ENCODE results near the gene CNTNAP2.

CNTNAP2 gene

GRCh38 chr7:148079206-148080080, 1962.8 kb downstream of the CNTNAP2 start:
- DNase-seq, result no peak

- no peak for DNase-seq
Observed at GRCh38 chr7:148083448-148083847, 1966.8 kb downstream of the CNTNAP2 start.

DNA sequence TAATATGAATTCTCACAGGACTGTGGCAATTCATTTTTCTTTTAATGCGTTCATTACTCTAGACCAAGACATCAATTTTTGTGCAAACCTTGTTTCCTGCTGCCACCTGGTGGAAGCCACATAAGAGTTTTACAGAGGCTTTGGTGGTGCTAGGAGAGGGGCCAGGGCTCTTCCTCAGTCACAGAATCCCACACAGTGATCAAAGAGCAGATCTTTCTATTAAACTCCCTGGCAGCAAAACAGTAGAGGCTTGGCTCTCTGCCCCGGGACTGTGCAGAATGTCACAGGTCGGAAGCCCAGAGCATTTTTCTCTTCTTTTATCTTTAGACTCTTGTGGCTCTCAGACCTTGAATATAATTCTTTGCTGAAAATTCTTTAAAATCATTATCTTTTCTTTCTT, 1967.5 kb downstream of the CNTNAP2 start:
- DNase-seq, result no peak

GRCh38 chr7:148091882-148092281, 1975.3 kb downstream of the CNTNAP2 start:
- DNase-seq, result no peak

- DNase-seq, result no peak
Observed at GRCh38 chr7:148093375-148094166, 1977.0 kb downstream of the CNTNAP2 start.

- DNase-seq, result no peak
Observed at GRCh38 chr7:148095066-148095465, 1978.5 kb downstream of the CNTNAP2 start.

- no peak for DNase-seq
Observed at GRCh38 chr7:148104136-148104716, 1987.6 kb downstream of the CNTNAP2 start.

DNA sequence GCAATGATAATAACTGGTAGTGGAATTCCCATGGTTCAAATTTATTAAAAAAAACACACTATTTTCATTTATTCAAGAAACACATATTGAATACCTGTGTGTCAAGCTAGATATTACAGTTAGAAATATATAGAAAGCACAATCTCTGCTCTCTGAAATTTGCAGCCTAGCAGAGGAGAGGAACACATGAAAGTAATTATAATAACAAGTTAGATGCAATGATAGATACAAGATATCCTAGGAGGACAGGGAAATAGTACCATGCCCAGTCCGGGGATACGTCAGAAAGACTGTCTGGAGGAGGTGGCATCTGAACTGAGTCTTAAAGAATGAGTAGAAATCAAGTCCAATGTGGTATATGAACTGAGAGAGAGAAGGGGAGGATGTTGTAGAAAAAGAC, 1988.3 kb downstream of the CNTNAP2 start:
- DNase-seq, result no peak

- no peak for DNase-seq
Observed at GRCh38 chr7:148105853-148106252, 1989.3 kb downstream of the CNTNAP2 start.

- no peak for DNase-seq
Observed at GRCh38 chr7:148107443-148108127, 1991.0 kb downstream of the CNTNAP2 start.

DNA sequence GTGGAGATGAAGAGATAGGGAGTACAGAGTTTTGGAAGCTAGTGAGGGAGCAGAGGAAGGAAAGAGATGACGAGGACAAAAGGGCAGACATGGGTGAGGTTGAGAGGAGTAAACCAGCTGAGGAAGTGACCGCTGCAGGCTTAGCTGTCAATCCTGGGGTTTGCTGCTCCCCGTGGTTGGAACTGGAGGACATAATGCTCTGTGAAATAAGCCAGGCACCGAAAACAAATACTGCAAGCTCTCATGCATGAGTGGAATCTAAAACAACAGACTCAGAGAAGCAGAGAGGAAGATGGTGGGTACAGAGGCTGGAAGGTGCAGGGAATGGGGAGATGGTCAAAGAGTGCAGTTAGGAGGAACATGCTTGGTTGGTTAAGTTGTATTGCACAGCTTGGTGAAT, 1991.8 kb downstream of the CNTNAP2 start:
- DNase-seq, result no peak

DNA sequence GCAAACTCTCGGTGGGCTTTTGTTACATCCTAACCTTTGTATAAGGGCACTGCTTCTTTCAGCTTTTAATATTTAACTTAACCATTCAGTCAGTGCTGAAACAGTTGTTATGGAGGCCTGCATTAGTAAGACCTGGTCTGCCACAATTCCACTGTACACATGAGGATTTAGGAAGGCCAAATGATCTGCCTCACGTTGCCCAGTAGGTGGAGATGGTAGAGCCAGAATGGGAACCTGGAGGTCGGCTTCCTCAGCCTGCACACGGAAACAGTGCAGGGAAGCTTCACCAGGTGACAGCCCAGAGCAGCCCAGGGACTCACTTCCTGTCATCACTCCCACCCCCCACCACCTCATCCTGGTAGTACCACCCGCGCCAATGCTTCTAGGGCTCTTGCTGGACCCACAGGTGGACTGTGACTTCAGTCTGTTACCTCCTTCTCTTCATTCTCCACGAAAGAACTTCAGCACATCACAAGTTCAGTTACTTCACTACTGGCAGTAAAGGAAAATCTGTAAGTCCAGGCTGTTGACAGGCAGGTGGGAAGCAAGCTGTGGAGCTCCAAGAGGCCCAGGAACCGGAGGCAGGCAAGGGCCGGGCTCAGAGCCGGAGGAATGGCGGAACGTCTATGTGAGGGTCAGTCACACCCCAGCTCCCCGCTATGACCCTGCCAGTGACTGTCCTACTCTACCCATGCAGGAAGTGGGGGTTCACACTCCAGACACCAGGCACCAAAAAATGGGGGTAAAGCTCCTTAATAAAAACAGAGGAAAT, 1993.7 kb downstream of the CNTNAP2 start:
- no peak for DNase-seq

DNA sequence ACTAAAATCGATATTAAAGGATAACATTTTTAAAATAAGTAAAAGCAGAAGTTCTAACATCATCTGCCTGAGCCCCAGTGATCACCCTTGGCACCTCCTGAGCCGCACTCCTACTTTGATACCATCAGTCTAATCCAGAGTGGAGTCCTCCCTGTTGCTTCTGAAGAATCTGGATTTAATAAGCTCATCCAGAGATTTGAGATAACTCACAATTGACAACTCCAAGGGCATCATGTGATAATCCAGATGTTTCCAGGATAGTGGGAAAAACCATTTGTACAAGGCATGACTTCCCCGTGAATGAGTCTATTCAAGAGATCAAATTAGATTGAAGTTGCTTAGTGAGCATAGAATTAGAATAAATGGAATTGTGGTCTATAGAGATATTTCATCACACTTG, 1998.2 kb downstream of the CNTNAP2 start:
- no peak for DNase-seq

- no peak for DNase-seq
Observed at GRCh38 chr7:148115308-148115707, 1998.7 kb downstream of the CNTNAP2 start.

GRCh38 chr7:148116195-148116594, 1999.6 kb downstream of the CNTNAP2 start:
- DNase-seq, result no peak

GRCh38 chr7:148116829-148117403, 2000.3 kb downstream of the CNTNAP2 start:
- no peak for DNase-seq

DNA sequence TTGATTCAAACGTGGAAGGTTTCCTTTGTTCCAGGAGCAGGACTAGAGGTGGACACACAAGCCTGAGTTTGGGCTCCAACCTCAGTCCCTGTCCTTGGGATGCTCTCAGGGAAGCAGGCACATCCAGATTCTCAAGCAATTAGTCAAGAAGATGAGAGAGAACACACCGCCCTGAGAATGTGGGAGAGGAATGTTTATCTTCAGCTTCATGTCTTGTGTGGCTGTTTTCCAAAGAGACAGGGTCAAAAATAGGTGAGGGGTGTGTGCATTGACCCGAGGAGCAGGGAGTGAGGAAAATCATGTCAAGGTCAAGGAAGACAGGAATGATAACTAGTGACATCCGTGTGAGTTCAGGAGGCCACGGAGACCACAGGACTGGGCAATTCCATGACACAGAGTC, 2001.8 kb downstream of the CNTNAP2 start:
- DNase-seq, result no peak

DNA sequence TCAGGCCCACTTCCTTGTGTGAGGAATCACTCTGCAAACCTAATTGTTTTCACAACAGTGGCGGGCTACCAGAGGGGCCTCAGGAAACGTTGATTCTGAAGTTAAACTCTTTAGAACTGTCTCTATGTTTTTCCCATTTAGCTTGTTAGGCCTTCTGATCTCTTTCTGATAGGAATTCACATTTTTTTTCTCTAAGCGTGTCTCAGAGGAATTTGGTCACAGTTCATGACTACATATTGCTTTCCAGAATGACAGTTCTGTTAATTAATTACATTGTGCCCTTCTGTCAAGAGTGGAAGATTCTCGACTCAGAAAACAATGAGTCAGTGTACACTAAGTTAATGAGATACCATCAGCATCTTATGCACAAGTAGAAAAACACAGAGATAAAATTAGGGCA, 2004.8 kb downstream of the CNTNAP2 start:
- no peak for DNase-seq

GRCh38 chr7:148121847-148122246, 2005.2 kb downstream of the CNTNAP2 start:
- no peak for DNase-seq

- no peak for DNase-seq
Observed at GRCh38 chr7:148124477-148124876, 2007.9 kb downstream of the CNTNAP2 start.

DNA sequence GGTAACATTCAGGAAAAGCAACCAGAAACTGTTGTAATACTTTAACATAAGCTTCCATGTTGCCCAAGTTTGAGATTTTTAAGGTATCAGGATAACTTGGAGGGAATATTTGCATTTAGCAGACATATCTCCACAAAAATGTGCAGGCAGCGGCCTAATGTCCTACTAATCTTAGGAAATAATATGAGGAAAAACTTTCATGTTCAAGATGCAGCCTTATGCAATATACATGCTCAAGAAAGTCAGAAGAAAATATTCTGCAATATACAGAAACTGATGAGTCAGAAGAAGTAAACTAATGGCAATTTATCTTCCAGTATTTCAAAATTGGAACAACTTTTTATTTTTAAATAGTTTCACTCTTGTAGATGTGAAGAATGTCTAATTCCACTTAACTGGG, 2010.8 kb downstream of the CNTNAP2 start:
- DNase-seq, result no peak

- no peak for DNase-seq
Observed at GRCh38 chr7:148129023-148129422, 2012.4 kb downstream of the CNTNAP2 start.
